Fibroblast of the aortic adventitia (primary cell): ENCODE data around the gene NR2F1. TPM values are rescaled to one million over a fixed set of nuclear protein-coding genes. Genes with fewer than 3 reads are reported as not detected.

Source experiments
- DNase-seq: peaks from one replicate; pipeline ENCODE4 v3.0.0-alpha.2; 2010; ENCODE audit warnings: low read depth
- H3K4me3 ChIP-seq: 2 replicates; pipeline ENCODE4 v1.5.1; 2011; ENCODE audit warnings: low read depth, mild to moderate bottlenecking, control low read depth, low read length, moderate library complexity
- CTCF ChIP-seq: IDR thresholded peaks from 2 replicates; pipeline ENCODE4 v1.5.1; 2011; ENCODE audit warnings: mild to moderate bottlenecking, low read length, control low read depth, inconsistent platforms; ENCODE audit not compliant: insufficient read depth
- total RNA-seq: library from RNA; depleted of rRNA; stranded (reverse); fragments of >200 nt; gene quantifications from 2 replicates; pipeline ENCODE4 v1.2.3, GENCODE V29; 2012; ENCODE audit warnings: low replicate concordance

NR2F1 gene
- total RNA-seq, 1 donor, result 8.0 TPM

GRCh38 chr5:93589152-93589828 is 6.3 kb downstream of the NR2F1 start:
- no peak for DNase-seq
- no peak for TF ChIP-seq CTCF
- no peak overlapping the region for H3K4me3 ChIP-seq

DNA sequence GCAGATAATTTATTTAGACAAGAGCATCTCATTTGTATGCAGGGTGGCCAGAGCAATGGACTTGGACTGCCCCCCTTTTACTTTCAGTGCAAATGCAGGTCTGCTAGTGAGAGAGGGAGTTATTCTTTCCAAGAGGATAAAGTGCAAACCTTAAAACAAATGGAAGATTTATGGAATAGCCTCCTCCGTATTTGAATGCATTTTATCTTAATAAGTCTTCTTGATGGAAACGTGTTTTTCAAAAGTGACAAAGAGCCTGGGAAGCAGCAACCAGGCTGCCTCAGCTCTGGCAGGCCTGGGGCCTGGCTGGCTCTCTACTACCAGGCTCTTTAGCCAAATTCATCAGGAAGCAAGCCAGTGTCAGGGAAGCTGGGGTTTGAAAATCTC is 6.8 kb downstream of the NR2F1 start:
- no peak for DNase-seq
- TF ChIP-seq CTCF, result no peak
- no peak overlapping the region for H3K4me3 ChIP-seq

GRCh38 chr5:93590493-93590892 is 7.5 kb downstream of the NR2F1 start:
- DNase-seq, result no peak
- H3K4me3 ChIP-seq, result no peak overlapping the region
- no peak for TF ChIP-seq CTCF

GRCh38 chr5:93591323-93591945 is 8.4 kb downstream of the NR2F1 start:
- DNase-seq, result no peak
- no peak overlapping the region for H3K4me3 ChIP-seq
- no peak for TF ChIP-seq CTCF

DNA sequence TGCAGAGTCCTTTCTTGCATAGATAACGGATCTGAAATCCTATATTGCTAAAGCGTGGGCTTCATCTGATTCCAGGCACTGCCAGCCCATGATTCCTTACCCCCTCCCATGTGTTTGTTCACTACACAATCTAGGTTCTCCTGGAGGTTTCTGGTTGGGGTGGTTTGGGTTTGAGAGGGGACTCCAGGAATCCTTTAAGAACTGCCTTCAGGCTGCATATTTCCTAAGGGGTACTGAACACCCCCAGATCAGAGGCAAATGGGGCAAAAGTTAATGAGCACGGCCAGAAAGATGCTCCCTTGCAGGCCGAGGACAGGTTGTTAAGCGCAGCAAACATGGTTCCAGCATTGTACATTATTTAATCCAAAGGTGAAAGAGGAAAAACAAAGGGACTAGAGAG is 9.9 kb downstream of the NR2F1 start:
- DNase-seq, result no peak
- TF ChIP-seq CTCF, result no peak
- no peak overlapping the region for H3K4me3 ChIP-seq

GRCh38 chr5:93593476-93594131 is 10.6 kb downstream of the NR2F1 start:
- DNase-seq, result no peak
- TF ChIP-seq CTCF, result no peak
- H3K4me3 ChIP-seq, result no peak overlapping the region
